ENCODE data around the gene DPYD.

The DPYD gene

GRCh38 chr1:97654876-97655585, 265.8 kb downstream of the DPYD start:
- H3K27ac ChIP-seq (ENCODE audit: low read depth, low read length): no peak overlapping the region
- no peak overlapping the region for H3K4me3 ChIP-seq (ENCODE audit: low read depth, low read length)
- no peaks in the 10 kb centered on the region; the same call in 1 of the 2 replicates for H3K4me1 ChIP-seq (ENCODE audit: control insufficient read depth, insufficient read depth, low read length)
- no peaks in the 10 kb centered on the region for H3K36me3 ChIP-seq (ENCODE audit: control insufficient read depth, insufficient read depth, low read length)
- no peak overlapping the region for H3K9ac ChIP-seq (ENCODE audit: low read length)
- no peaks in the 10 kb centered on the region for H3K27me3 ChIP-seq (ENCODE audit: control insufficient read depth, insufficient read depth, low read length)
- H3K9me3 ChIP-seq (ENCODE audit: control insufficient read depth, insufficient read depth, low read depth, low read length): no peaks in the 10 kb centered on the region

- no peaks in the 10 kb centered on the region for H3K4me1 ChIP-seq (ENCODE audit: control insufficient read depth, insufficient read depth, low read length)
- H3K27ac ChIP-seq (ENCODE audit: low read depth, low read length): no peak overlapping the region
- no peaks in the 10 kb centered on the region for H3K36me3 ChIP-seq (ENCODE audit: control insufficient read depth, insufficient read depth, low read length)
- H3K4me3 ChIP-seq (ENCODE audit: low read depth, low read length): no peak overlapping the region
- no peaks in the 10 kb centered on the region for H3K9me3 ChIP-seq (ENCODE audit: control insufficient read depth, insufficient read depth, low read depth, low read length)
- no peaks in the 10 kb centered on the region for H3K27me3 ChIP-seq (ENCODE audit: control insufficient read depth, insufficient read depth, low read length)
- H3K9ac ChIP-seq (ENCODE audit: low read length): no peak overlapping the region
Observed at GRCh38 chr1:97651250-97651649, 269.6 kb downstream of the DPYD start.

- H3K9me3 ChIP-seq (ENCODE audit: control insufficient read depth, insufficient read depth, low read depth, low read length): no peaks in the 10 kb centered on the region
- no peaks in the 10 kb centered on the region for H3K36me3 ChIP-seq (ENCODE audit: control insufficient read depth, insufficient read depth, low read length)
- H3K4me1 ChIP-seq (ENCODE audit: control insufficient read depth, insufficient read depth, low read length): no peaks in the 10 kb centered on the region
- H3K4me3 ChIP-seq (ENCODE audit: low read depth, low read length): no peak overlapping the region
- H3K27ac ChIP-seq (ENCODE audit: low read depth, low read length): no peak overlapping the region
- no peaks in the 10 kb centered on the region for H3K27me3 ChIP-seq (ENCODE audit: control insufficient read depth, insufficient read depth, low read length)
- no peak overlapping the region for H3K9ac ChIP-seq (ENCODE audit: low read length)
Observed at GRCh38 chr1:97649591-97649990, 271.2 kb downstream of the DPYD start.

DNA sequence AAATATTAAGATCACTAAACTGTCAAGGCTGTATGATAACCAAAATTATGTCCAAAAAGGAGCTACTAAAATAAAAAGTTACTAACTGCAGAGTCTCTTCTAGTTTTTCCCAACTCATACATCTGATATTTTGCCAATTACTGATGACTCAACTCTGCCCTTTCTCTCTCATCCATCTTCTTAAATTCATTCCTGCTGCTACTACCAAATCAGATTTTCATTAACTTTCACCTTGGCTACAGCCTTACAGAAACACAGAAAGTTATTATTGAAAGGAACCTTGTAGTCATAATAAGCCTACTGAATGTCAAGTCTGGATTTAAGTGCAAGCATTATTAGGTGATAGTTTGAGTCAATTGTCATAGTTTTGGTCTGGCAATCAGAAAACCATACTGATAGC, 273.1 kb downstream of the DPYD start:
- Histone ChIP-seq H3K9ac (ENCODE audit: low read length) (no peak overlapping the region), H3K27me3 (ENCODE audit: control insufficient read depth, insufficient read depth, low read length) (no peaks in the 10 kb centered on the region), H3K4me3 (ENCODE audit: low read depth, low read length) (no peak overlapping the region), H3K36me3 (ENCODE audit: control insufficient read depth, insufficient read depth, low read length) (no peaks in the 10 kb centered on the region), H3K4me1 (ENCODE audit: control insufficient read depth, insufficient read depth, low read length) (no peaks in the 10 kb centered on the region), H3K9me3 (ENCODE audit: control insufficient read depth, insufficient read depth, low read depth, low read length) (no peaks in the 10 kb centered on the region), H3K27ac (ENCODE audit: low read depth, low read length) (no peak overlapping the region)

- Histone ChIP-seq H3K27me3 (ENCODE audit: control insufficient read depth, insufficient read depth, low read length) (no peaks in the 10 kb centered on the region), H3K9me3 (ENCODE audit: control insufficient read depth, insufficient read depth, low read depth, low read length) (no peaks in the 10 kb centered on the region), H3K27ac (ENCODE audit: low read depth, low read length) (no peak overlapping the region), H3K36me3 (ENCODE audit: control insufficient read depth, insufficient read depth, low read length) (no peaks in the 10 kb centered on the region), H3K4me3 (ENCODE audit: low read depth, low read length) (no peak overlapping the region), H3K4me1 (ENCODE audit: control insufficient read depth, insufficient read depth, low read length) (no peaks in the 10 kb centered on the region), H3K9ac (ENCODE audit: low read length) (no peak overlapping the region)
Observed at GRCh38 chr1:97646071-97646470, 274.8 kb downstream of the DPYD start.

GRCh38 chr1:97640677-97641076, 280.2 kb downstream of the DPYD start:
- no peaks in the 10 kb centered on the region for H3K27me3 ChIP-seq (ENCODE audit: control insufficient read depth, insufficient read depth, low read length)
- no peaks in the 10 kb centered on the region for H3K9me3 ChIP-seq (ENCODE audit: control insufficient read depth, insufficient read depth, low read depth, low read length)
- H3K36me3 ChIP-seq (ENCODE audit: control insufficient read depth, insufficient read depth, low read length): no peaks in the 10 kb centered on the region
- H3K4me1 ChIP-seq (ENCODE audit: control insufficient read depth, insufficient read depth, low read length): no peaks in the 10 kb centered on the region
- no peak overlapping the region for H3K4me3 ChIP-seq (ENCODE audit: low read depth, low read length)
- no peak overlapping the region for H3K27ac ChIP-seq (ENCODE audit: low read depth, low read length)
- no peak overlapping the region for H3K9ac ChIP-seq (ENCODE audit: low read length)

GRCh38 chr1:97636941-97637340, 283.9 kb downstream of the DPYD start:
- H3K36me3 ChIP-seq (ENCODE audit: control insufficient read depth, insufficient read depth, low read length): no peaks in the 10 kb centered on the region
- H3K27me3 ChIP-seq (ENCODE audit: control insufficient read depth, insufficient read depth, low read length): no peaks in the 10 kb centered on the region
- H3K9ac ChIP-seq (ENCODE audit: low read length): no peak overlapping the region
- H3K4me3 ChIP-seq (ENCODE audit: low read depth, low read length): no peak overlapping the region
- no peaks in the 10 kb centered on the region for H3K9me3 ChIP-seq (ENCODE audit: control insufficient read depth, insufficient read depth, low read depth, low read length)
- no peaks in the 10 kb centered on the region for H3K4me1 ChIP-seq (ENCODE audit: control insufficient read depth, insufficient read depth, low read length)
- no peak overlapping the region for H3K27ac ChIP-seq (ENCODE audit: low read depth, low read length)

DNA sequence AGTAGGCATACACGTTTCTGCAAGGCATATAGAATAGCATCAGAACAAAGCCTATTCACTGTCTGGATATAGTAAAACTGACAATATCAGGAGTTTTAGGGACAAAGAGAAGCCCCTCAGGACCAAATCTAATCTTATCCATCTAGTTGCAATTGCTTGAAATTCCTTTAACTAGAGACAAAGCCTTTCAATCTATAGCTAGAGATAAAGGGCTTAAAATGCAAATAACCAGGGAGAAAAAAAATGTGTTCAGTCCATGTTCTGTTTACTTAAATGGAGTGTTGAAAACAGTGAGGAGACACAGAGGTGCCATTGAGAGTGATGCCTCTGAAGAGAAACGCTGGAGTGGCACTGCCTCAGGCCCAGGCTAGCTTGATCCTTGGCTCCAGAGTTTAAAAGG, 286.1 kb downstream of the DPYD start:
- Histone ChIP-seq H3K4me1 (ENCODE audit: control insufficient read depth, insufficient read depth, low read length) (no peaks in the 10 kb centered on the region), H3K27me3 (ENCODE audit: control insufficient read depth, insufficient read depth, low read length) (no peaks in the 10 kb centered on the region), H3K9me3 (ENCODE audit: control insufficient read depth, insufficient read depth, low read depth, low read length) (no peaks in the 10 kb centered on the region)

GRCh38 chr1:97632776-97633175, 288.1 kb downstream of the DPYD start:
- H3K36me3 ChIP-seq (ENCODE audit: control insufficient read depth, insufficient read depth, low read length): no peaks in the 10 kb centered on the region
- H3K9me3 ChIP-seq (ENCODE audit: control insufficient read depth, insufficient read depth, low read depth, low read length): no peaks in the 10 kb centered on the region
- no peak overlapping the region for H3K27ac ChIP-seq (ENCODE audit: low read depth, low read length)
- H3K4me3 ChIP-seq (ENCODE audit: low read depth, low read length): no peak overlapping the region
- no peaks in the 10 kb centered on the region for H3K4me1 ChIP-seq (ENCODE audit: control insufficient read depth, insufficient read depth, low read length)
- H3K27me3 ChIP-seq (ENCODE audit: control insufficient read depth, insufficient read depth, low read length): no peaks in the 10 kb centered on the region
- H3K9ac ChIP-seq (ENCODE audit: low read length): no peak overlapping the region

More for the DNA sequence above, 286.1 kb downstream of the DPYD start:
- H3K36me3 ChIP-seq (ENCODE audit: control insufficient read depth, insufficient read depth, low read length): no peaks in the 10 kb centered on the region
- H3K9ac ChIP-seq (ENCODE audit: low read length): no peak overlapping the region
- no peak overlapping the region for H3K4me3 ChIP-seq (ENCODE audit: low read depth, low read length)
- no peak overlapping the region for H3K27ac ChIP-seq (ENCODE audit: low read depth, low read length)

GRCh38 chr1:97632075-97632474, 288.8 kb downstream of the DPYD start:
- Histone ChIP-seq H3K9me3 (ENCODE audit: control insufficient read depth, insufficient read depth, low read depth, low read length) (no peaks in the 10 kb centered on the region), H3K36me3 (ENCODE audit: control insufficient read depth, insufficient read depth, low read length) (no peaks in the 10 kb centered on the region), H3K27ac (ENCODE audit: low read depth, low read length) (no peak overlapping the region), H3K4me1 (ENCODE audit: control insufficient read depth, insufficient read depth, low read length) (no peaks in the 10 kb centered on the region), H3K4me3 (ENCODE audit: low read depth, low read length) (no peak overlapping the region), H3K27me3 (ENCODE audit: control insufficient read depth, insufficient read depth, low read length) (no peaks in the 10 kb centered on the region), H3K9ac (ENCODE audit: low read length) (no peak overlapping the region)

GRCh38 chr1:97630948-97631347, 289.9 kb downstream of the DPYD start:
- Histone ChIP-seq H3K9me3 (ENCODE audit: control insufficient read depth, insufficient read depth, low read depth, low read length) (no peaks in the 10 kb centered on the region), H3K27ac (ENCODE audit: low read depth, low read length) (no peak overlapping the region), H3K4me3 (ENCODE audit: low read depth, low read length) (no peak overlapping the region), H3K27me3 (ENCODE audit: control insufficient read depth, insufficient read depth, low read length) (no peaks in the 10 kb centered on the region), H3K36me3 (ENCODE audit: control insufficient read depth, insufficient read depth, low read length) (no peaks in the 10 kb centered on the region), H3K4me1 (ENCODE audit: control insufficient read depth, insufficient read depth, low read length) (no peaks in the 10 kb centered on the region), H3K9ac (ENCODE audit: low read length) (no peak overlapping the region)
